HG03066 (cell line): ENCODE results near the gene ATP6V1B1.
"Not testable (repeated sequence)": the region's sequence is repeated elsewhere in the genome, so short reads cannot be mapped to it uniquely, and the experiment has no call there.

Experiments
- ATAC-seq: cut with Tn5 transposase; IDR thresholded peaks from one replicate; pipeline ENCODE4 v1.9.1; 2021; ENCODE audit warnings: low read depth; ENCODE audit not compliant: unreplicated experiment

ATP6V1B1 gene

DNA sequence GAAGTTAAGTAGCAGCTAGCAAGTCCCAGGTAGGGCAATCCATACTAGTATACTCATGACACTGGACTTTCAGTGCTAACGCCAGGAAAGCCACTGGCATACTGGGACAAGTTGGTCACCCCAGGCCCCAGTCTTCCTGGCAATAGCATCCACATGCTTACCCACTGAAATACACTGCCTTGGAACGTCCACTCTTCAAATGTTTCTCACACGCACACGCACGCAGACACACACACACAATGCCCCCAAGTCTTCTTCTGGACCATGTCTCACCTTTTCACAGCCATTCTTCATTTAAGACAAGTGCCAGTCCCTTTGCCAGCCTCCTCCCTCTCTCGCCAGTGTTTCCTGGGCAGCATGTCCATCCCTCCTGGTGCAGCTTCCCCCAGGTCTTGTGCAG is 67.7 kb downstream of the ATP6V1B1 start:
- no peak for ATAC-seq

DNA sequence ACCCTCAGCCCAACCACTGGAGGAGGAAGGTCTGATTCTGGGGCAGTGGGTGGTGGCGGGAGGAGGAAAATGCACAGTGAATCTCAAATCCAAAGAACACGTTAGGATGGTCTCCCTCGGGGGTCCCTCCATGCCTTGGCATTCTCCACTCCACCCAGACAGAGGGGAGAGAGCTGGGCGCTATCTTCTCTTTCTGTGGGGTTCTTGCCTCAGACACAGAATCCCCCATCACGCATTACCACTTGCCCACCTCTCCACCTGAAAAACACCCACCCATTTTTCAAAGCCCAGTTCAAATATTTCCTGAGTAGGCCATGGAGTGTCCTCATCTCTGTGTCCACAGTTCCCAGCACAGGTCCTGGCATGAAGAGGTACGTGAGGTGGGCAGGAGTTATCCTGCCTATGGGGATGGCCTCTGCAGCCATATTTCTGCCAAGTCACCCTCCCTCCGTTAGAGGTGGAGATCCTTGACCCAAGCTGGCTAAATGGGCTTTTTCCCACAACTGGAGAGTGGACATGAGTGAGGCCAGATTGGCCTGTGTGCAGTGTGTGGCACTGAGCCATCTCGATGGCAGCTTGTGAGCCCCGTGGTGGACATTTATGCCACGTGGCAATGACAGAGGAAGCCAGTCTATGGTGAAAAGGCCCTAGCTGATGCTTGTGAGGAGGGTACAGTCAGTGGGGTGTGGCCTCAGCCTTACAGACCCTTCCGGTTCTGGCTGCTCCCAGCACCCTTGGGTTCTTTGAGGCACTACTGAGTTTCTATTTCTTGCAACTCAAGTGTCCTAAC is 68.5 kb downstream of the ATP6V1B1 start:
- ATAC-seq, result no peak

DNA sequence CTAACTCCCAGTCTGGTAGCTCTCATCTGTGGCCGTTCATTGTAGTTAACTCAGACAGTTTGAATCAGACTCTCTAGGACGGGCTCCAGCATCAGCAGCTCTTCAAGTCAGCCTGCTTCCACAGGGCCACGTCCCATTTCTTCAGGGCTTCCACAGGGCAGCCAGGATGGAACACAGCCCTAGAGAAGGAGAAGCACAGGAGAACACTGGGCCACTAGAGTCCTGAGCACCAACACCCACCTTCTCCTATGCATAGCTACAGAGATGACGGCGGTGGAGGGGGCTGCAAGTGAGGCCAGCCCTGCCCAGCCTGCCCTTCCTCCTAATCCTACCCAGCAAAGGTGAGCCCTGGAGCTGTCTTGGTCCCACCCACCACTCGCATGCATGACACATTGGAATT is 69.2 kb downstream of the ATP6V1B1 start:
- ATAC-seq, result no peak

DNA sequence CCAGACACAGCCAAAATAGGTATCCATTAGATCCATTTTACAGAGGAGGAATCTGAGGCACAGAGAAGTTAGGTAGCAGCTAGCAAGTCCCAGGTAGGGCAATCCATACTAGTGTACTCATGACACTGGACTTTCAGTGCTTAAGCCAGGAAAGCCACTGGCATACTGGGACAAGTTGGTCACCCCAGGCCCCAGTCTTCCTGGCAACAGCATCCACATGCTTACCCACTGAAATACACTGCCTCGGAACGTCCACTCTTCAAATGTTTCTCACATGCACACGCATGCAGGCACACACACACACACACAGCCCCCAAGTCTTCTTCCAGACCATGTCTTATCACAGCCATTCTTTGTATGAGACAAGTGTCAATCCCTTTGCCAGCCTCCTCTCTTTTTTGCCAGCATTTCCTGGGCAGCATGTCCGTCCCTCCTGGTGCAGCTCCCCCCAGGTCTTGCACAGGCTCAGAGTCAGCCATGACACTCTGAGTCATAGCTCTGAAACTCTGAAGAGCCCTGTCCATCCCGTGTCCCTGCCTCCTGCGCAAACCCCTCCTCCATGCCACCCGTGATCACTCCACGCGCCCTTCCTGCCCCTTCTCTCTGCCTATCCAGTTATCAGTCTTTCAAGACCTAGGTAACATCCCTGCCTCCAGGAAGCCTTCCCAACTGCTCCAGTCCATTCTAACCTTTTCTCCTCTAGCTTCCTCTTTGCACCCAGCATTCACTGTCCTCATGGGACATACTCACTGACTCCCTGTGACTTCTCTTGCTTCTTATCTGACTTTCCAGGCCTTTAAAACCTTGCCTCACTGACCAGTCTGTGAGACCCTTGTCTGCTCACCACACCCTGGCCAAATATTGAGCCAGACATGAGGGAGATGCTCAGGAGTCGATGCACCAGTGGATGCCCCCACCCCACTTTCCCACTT is 69.8 kb downstream of the ATP6V1B1 start:
- no peak for ATAC-seq

DNA sequence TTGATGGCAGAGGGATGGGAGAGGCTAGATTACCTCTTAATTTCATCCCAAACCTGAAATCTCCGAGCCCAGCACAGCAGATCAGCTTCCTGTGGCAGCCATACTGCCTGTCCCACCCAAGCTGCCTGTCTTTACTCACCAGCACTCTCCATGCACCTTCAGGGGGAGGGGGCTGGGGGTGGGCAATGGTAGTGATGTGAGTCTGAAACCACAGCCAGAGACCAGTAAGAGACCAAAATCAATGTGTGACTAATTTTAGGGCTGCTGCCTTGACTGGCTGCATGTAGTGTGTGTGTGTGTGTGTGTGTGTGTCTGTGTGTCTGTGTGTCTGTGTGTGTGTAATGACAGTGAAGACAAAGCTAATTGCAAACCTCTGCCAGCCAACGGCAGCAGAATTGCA is 70.6 kb downstream of the ATP6V1B1 start:
- no peak for ATAC-seq

DNA sequence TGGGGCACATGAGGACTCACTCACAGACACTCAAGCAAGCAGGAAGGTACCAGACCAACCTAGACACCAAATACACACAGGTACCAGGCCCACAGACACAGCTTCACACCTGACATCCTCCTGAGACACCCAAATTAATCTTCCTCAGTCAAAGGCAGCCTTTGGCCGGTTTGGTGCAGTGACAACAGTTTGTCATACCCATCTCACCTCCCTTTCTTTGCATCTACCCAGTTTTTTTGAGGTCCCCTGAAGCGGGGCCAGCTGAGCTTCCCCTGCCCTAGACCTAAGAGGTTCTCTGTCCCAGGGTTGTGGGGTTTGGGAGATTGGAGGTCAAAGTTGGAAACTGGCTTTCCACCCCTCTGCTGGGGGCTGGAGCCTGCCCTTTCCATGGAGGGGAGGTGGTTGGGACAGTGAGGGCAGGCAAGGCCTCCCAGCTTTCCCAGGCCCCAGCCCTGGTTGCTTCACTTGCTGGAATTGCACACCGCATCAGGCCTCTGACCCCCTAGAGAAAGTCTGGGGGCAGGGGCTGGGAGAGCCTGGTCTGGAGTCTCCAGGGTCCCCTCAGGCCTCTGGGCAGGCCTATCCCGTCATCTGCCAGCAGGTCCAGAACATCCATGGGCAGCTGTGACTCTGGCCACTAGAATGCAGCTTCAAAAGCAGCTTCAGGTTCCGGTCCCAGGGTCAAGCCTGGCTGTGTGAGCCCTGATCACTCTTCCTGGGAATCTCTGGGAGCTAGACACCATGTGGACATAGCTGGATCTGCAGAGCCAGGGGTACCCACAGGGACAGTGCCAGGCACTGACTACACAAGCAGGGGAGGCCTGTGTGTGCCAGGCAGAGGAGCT is 71.5 kb downstream of the ATP6V1B1 start:
- no peak for ATAC-seq

DNA sequence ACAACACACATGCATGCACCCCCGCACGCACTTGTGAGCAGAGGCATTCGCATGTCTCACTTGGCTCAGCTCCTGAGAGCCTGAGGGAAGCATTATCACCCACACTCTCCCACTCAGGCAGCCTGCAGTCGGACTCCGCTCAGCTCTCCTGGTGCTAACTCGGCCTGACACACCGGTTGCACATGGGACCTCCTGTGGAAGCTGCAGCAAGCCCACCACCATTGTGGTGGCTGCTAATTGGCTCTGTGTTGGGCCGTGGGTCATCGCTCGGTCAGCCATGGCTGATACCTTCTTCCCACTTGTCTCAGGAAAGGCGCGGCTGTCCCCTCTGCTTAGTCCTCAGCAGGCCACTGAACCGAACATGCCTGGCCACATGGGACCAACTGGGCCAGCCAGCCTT is 72.6 kb downstream of the ATP6V1B1 start:
- ATAC-seq, result no peak

DNA sequence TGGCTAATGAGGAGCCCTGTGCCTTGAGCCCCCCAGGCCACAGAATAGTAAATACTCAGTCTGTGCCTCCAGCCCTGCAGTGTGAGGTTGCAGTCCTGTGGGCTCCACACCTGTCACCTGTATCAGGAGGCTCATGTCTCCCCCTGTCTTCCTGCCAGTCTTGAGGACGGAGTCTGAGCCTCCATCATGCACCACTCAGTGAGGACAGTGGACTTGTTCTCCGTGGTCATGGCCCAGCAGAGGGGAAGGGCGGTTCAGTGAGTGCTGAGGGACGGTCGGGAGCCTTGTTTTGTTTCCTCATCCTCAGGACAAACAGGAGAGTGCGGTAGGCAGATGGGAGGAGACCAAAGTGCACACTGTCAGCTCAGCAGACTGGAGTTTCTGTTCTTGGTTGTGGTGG is 76.1 kb downstream of the ATP6V1B1 start:
- not testable (repeated sequence) for ATAC-seq
